DOHH2 (cell line): ENCODE data around the gene ADAMTS16.

Experiments
- H3F3A ChIP-seq: fragments of 200-600 bp; sonication (generic), shearing (Covaris generic); 2 replicates; pipeline ENCODE4 v1.6.0; 2016; ENCODE audit warnings: antibody characterized with exemption, mild to moderate bottlenecking; ENCODE audit not compliant: control insufficient read depth, insufficient read depth
- H3K27ac ChIP-seq: fragments of 200-600 bp; sonication (generic); 2 replicates; pipeline ENCODE4 v1.5.1; 2014; ENCODE audit warnings: low read depth, mild to moderate bottlenecking, low read length, moderate library complexity
- H3K27me3 ChIP-seq: fragments of 200-600 bp; sonication (generic); 2 replicates; pipeline ENCODE4 v1.6.1; 2014; ENCODE audit warnings: mild to moderate bottlenecking, low read length, mixed read lengths; ENCODE audit not compliant: control insufficient read depth
- H3K36me3 ChIP-seq: fragments of 200-600 bp; sonication (generic); 2 replicates; pipeline ENCODE4 v1.6.1; 2014; ENCODE audit warnings: mild to moderate bottlenecking, low read length, moderate library complexity, mixed read lengths; ENCODE audit not compliant: control insufficient read depth
- H3K4me1 ChIP-seq: fragments of 200-600 bp; sonication (generic); 2 replicates; pipeline ENCODE4 v1.6.1; 2014; ENCODE audit warnings: mild to moderate bottlenecking, low read length, mixed read lengths; ENCODE audit not compliant: control insufficient read depth
- H3K4me2 ChIP-seq: fragments of 200-600 bp; sonication (generic); 2 replicates; pipeline ENCODE4 v1.6.0; 2014; ENCODE audit warnings: mild to moderate bottlenecking, low read length, moderate library complexity
- H3K4me3 ChIP-seq: fragments of 200-600 bp; sonication (generic); 2 replicates; pipeline ENCODE4 v1.5.1; 2014; ENCODE audit warnings: mild to moderate bottlenecking, low read length, mixed read lengths
- H3K79me2 ChIP-seq: fragments of 200-600 bp; sonication (generic); 2 replicates; pipeline ENCODE4 v1.6.1; 2014; ENCODE audit warnings: mild to moderate bottlenecking, low read length, mixed read lengths; ENCODE audit not compliant: control insufficient read depth
- H3K9me2 ChIP-seq: fragments of 200-600 bp; sonication (generic); replicated peaks from 2 replicates; pipeline ENCODE4 v1.6.1; 2014; ENCODE audit warnings: mild to moderate bottlenecking, low read length, mixed read lengths; ENCODE audit not compliant: control insufficient read depth
- H3K9me3 ChIP-seq: fragments of 200-600 bp; sonication (generic); 2 replicates; pipeline ENCODE4 v1.6.1; 2014; ENCODE audit warnings: antibody characterized with exemption, low read length, mixed read lengths; ENCODE audit not compliant: control insufficient read depth, insufficient read depth
- H4K20me1 ChIP-seq: fragments of 200-600 bp; sonication (generic); 2 replicates; pipeline ENCODE4 v1.6.0; 2014; ENCODE audit warnings: low read depth, mild to moderate bottlenecking, antibody characterized with exemption, low read length, moderate library complexity; ENCODE audit not compliant: control insufficient read depth, insufficient read depth
- CTCF ChIP-seq: fragments of 200-600 bp; sonication (generic); IDR thresholded peaks from one replicate; pipeline ENCODE4 v1.5.1; 2014; ENCODE audit warnings: antibody characterized with exemption, mild to moderate bottlenecking, low read depth, low read length; ENCODE audit not compliant: poor library complexity, severe bottlenecking
- EZH2phosphoT487 ChIP-seq: fragments of 200-600 bp; sonication (generic); IDR thresholded peaks from 2 replicates; pipeline ENCODE4 v1.6.1; 2017; ENCODE audit warnings: borderline replicate concordance, mild to moderate bottlenecking, antibody characterized with exemption, low read length, moderate library complexity, mixed read lengths

The ADAMTS16 gene

DNA sequence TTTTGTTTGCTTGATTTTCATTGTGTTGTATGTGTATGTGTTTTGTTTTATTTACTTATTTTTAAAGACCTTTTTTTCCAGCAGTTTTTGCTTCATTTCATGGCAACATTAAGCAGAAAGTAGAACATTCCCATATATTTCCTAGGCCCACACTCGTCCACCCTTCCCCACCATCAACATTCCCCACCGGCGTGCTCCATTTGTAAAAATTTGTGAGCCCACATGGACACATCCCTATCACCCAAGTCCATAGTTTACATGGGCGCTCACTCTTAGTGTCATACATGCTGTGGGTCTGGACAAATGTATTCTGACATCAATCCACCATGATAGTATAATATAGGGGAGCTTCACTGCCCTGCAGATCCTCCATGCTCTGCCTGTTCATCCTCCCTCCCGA lies 133.8 kb downstream of the ADAMTS16 start:
- Histone ChIP-seq H3K9me2 (no peaks in the 10 kb centered on the region), H3K27ac (no peak overlapping the region), H3F3A (no peaks in the 10 kb centered on the region), H3K79me2 (no peaks in the 10 kb centered on the region), H3K36me3 (no peaks in the 10 kb centered on the region), H3K27me3 (no peaks in the 10 kb centered on the region), H3K9me3 (no peaks in the 10 kb centered on the region), H3K4me2 (no peak overlapping the region), H4K20me1 (no peaks in the 10 kb centered on the region), H3K4me1 (no peaks in the 10 kb centered on the region), H3K4me3 (no peak overlapping the region)
- TF ChIP-seq CTCF (no peak), EZH2phosphoT487 (no peak)

GRCh38 chr5:5275211-5275610 lies 135.1 kb downstream of the ADAMTS16 start:
- Histone ChIP-seq H3K4me2 (no peak overlapping the region), H3K27ac (no peak overlapping the region), H4K20me1 (no peaks in the 10 kb centered on the region), H3K79me2 (no peaks in the 10 kb centered on the region), H3K4me3 (no peak overlapping the region), H3K4me1 (no peaks in the 10 kb centered on the region), H3K9me2 (no peaks in the 10 kb centered on the region), H3K36me3 (no peaks in the 10 kb centered on the region), H3K9me3 (no peaks in the 10 kb centered on the region), H3F3A (no peaks in the 10 kb centered on the region), H3K27me3 (no peaks in the 10 kb centered on the region)
- TF ChIP-seq CTCF (no peak), EZH2phosphoT487 (no peak)

DNA sequence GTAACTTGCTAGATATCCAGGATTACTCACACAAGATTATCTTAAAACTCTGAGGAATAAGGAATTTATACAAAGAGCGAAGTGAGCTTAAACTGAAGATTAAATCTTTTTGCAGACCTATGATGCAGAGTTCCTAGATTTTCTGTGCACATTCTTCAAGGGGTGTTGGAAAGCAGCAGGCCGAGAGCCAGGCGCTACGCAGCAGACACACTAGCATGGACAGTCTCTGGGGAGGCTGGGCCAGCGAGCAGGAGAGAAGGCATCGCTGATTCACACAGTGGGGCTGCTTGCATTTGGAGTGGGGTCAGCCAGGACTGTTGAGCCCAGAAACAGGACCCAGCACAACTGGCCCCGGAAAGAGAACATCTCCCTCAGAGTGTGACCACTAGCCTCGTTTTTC lies 136.3 kb downstream of the ADAMTS16 start:
- H3K27ac ChIP-seq = no peak overlapping the region
- no peak overlapping the region for H3K4me2 ChIP-seq
- H3K4me3 ChIP-seq = no peak overlapping the region
- no peaks in the 10 kb centered on the region for H3K27me3 ChIP-seq
- H3K9me3 ChIP-seq = no peaks in the 10 kb centered on the region
- H4K20me1 ChIP-seq = no peaks in the 10 kb centered on the region
- no peaks in the 10 kb centered on the region for H3K36me3 ChIP-seq
- no peaks in the 10 kb centered on the region for H3K9me2 ChIP-seq
- no peaks in the 10 kb centered on the region for H3F3A ChIP-seq
- TF ChIP-seq CTCF (no peak), EZH2phosphoT487 (no peak)
- H3K4me1 ChIP-seq = no peaks in the 10 kb centered on the region
- H3K79me2 ChIP-seq = no peaks in the 10 kb centered on the region

GRCh38 chr5:5276951-5277517 lies 136.9 kb downstream of the ADAMTS16 start:
- Histone ChIP-seq H3K4me3 (no peak overlapping the region), H3K4me2 (no peak overlapping the region), H4K20me1 (no peaks in the 10 kb centered on the region), H3K9me3 (no peaks in the 10 kb centered on the region), H3K9me2 (no peaks in the 10 kb centered on the region), H3K36me3 (no peaks in the 10 kb centered on the region), H3F3A (no peaks in the 10 kb centered on the region), H3K4me1 (no peaks in the 10 kb centered on the region), H3K79me2 (no peaks in the 10 kb centered on the region), H3K27ac (no peak overlapping the region), H3K27me3 (no peaks in the 10 kb centered on the region)
- TF ChIP-seq CTCF = no peak
- no peak for TF ChIP-seq EZH2phosphoT487
